Loucy (cell line): ENCODE data around the gene ARHGEF10L.

Source experiments
- CTCF ChIP-seq: fragments of 200-600 bp; sonication (generic); conservative IDR thresholded peaks from 2 replicates; pipeline ENCODE4 v1.5.1; 2014; ENCODE audit warnings: mild to moderate bottlenecking, antibody characterized with exemption, low read length
- EZH2phosphoT487 ChIP-seq: fragments of 200-600 bp; IDR thresholded peaks from 2 replicates; pipeline ENCODE4 v1.6.1; 2018; ENCODE audit warnings: antibody characterized with exemption, mild to moderate bottlenecking, moderate library complexity, borderline replicate concordance

DNA sequence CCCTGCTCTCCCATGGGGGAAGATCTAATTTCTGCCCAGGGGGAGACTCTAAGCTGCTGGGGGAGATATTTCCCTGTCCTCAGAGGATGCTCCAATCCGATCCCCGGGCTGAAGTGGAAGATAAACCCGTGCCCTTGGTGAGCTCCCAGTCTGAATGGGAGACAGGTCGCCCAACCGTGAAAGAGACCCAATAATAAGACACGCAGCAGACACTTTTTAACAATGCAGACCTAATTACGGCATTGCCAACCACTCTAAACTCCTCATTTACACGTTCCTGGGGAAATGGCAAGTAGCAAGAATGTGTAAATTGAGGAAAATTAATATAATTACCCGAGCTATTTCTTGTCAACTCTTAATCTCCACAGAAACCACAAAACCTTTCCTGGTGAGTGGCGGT is 166.9 kb downstream of the ARHGEF10L start:
- TF ChIP-seq CTCF (no peak), EZH2phosphoT487 (no peak)
